ENCODE data around the gene EPHB1.
"Not testable (repeated sequence)": the region's sequence is repeated elsewhere in the genome, so short reads cannot be mapped to it uniquely, and the experiment has no call there.

Gene EPHB1

GRCh38 chr3:135020181-135020580 lies 225.1 kb downstream of the EPHB1 start:
- H3K27me3 ChIP-seq (ENCODE audit: insufficient read depth, poor library complexity, severe bottlenecking), result no peaks in the 10 kb centered on the region
- TF ChIP-seq SPI1 (IDR thresholded peaks at IDR 0.05; ENCODE audit: borderline replicate concordance, low read depth), result no peak
- TF ChIP-seq POLR2AphosphoS5 (IDR thresholded peaks at IDR 0.05; ENCODE audit: low read depth), result no peak
- no peak for TF ChIP-seq REST (IDR thresholded peaks at IDR 0.05; ENCODE audit: insufficient replicate concordance, low read depth)
- H3K27ac ChIP-seq (replicated peaks), result no peak overlapping the region
- no peak overlapping the region for H3K4me3 ChIP-seq (replicated peaks; ENCODE audit: insufficient read depth, low read length)
- no peak for DNase-seq (ENCODE audit: low read depth in 1 of 2, low spot score in 1 of 2)

DNA sequence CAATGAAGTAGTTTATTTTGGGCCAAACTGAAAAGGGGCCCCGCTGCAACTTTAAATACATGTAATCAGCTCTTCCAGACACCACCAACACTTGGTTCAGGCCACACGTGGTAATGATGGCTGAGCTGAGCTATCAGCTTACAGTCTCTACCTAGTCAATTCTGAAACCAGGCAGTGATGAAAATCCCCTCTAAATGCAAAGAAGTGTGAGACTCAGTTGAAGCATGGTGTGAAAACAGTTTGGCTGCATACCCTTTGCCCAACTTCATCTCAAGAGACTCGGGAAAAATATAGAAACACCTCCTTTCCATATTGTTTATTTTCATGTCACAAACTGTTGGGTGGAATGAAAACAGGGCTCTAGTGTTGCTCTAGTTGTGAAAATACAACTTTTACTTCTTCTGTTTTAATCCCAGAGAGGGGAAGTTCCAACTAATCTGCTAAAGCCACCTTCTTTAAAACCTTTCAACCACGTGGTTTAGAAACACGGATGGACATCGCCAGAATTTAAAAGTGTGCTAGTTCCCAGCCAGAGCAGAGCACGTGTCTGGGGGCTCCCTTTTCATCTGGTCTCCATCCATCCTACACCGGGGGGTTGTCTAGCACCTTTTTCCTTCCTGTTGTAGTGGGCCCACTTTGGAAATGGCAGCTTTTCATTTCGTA lies 229.1 kb downstream of the EPHB1 start:
- no peak overlapping the region for H3K4me3 ChIP-seq (replicated peaks; ENCODE audit: insufficient read depth, low read length)
- TF ChIP-seq GABPA (IDR thresholded peaks at IDR 0.05; ENCODE audit: low read depth), result no peak
- TF ChIP-seq SPI1 (IDR thresholded peaks at IDR 0.05; ENCODE audit: borderline replicate concordance, low read depth), result no peak
- TF ChIP-seq, protein P1, sequence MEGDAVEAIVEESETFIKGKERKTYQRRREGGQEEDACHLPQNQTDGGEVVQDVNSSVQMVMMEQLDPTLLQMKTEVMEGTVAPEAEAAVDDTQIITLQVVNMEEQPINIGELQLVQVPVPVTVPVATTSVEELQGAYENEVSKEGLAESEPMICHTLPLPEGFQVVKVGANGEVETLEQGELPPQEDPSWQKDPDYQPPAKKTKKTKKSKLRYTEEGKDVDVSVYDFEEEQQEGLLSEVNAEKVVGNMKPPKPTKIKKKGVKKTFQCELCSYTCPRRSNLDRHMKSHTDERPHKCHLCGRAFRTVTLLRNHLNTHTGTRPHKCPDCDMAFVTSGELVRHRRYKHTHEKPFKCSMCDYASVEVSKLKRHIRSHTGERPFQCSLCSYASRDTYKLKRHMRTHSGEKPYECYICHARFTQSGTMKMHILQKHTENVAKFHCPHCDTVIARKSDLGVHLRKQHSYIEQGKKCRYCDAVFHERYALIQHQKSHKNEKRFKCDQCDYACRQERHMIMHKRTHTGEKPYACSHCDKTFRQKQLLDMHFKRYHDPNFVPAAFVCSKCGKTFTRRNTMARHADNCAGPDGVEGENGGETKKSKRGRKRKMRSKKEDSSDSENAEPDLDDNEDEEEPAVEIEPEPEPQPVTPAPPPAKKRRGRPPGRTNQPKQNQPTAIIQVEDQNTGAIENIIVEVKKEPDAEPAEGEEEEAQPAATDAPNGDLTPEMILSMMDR (IDR thresholded peaks at IDR 0.05; ENCODE audit: insufficient read depth, low read length), result no peak
- TF ChIP-seq REST (IDR thresholded peaks at IDR 0.05; ENCODE audit: insufficient replicate concordance, low read depth), result no peak
- TF ChIP-seq POLR2AphosphoS5 (IDR thresholded peaks at IDR 0.05; ENCODE audit: low read depth), result no peak
- DNase-seq (ENCODE audit: low read depth in 1 of 2, low spot score in 1 of 2), result no peak
- H3K27ac ChIP-seq (replicated peaks), result no peak overlapping the region
- no peaks in the 10 kb centered on the region for H3K27me3 ChIP-seq (ENCODE audit: insufficient read depth, poor library complexity, severe bottlenecking)

DNA sequence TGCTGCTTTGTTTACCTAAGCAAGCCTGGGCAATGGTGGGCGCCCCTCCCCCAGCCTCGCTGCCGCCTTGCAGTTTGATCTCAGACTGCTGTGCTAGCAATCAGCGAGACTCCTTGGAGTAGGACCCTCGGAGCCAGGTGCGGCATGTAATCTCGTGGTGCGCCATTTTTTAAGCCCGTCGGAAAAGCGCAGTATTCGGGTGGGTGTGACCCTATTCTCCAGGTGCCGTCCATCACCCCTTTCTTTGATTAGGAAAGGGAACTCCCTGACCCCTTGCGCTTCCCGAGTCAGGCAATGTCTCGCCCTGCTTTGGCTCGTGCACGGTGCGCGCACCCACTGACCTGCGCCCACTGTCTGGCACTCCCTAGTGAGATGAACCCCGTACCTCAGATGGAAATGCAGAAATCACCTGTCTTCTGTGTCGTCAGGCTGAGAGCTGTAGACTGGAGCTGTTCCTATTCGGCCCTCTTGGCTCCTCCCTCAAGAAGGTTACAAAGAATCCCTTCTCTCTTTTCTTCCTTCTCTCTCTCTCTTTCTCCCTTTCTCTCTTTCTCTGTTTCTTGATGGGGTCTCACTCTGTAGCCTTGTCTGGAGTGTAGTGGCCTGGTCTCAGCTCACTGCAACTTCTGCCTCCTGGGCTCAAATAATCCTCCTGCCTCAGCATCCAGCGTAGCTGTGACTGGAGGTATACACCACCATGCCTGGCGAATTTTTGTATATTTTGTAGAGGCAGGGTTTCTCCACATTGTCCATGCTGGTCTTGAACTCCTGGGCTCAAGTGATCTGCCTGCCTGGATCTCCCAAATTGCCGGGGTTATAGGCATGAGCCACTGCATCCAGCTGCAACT lies 235.9 kb downstream of the EPHB1 start:
- DNase-seq (ENCODE audit: low read depth in 1 of 2, low spot score in 1 of 2); H3K27ac ChIP-seq (replicated peaks); H3K4me3 ChIP-seq (replicated peaks; ENCODE audit: insufficient read depth, low read length): not testable (repeated sequence)
- peaks cover 10% of the 10 kb centered on the region for H3K27me3 ChIP-seq (ENCODE audit: insufficient read depth, poor library complexity, severe bottlenecking)

DNA sequence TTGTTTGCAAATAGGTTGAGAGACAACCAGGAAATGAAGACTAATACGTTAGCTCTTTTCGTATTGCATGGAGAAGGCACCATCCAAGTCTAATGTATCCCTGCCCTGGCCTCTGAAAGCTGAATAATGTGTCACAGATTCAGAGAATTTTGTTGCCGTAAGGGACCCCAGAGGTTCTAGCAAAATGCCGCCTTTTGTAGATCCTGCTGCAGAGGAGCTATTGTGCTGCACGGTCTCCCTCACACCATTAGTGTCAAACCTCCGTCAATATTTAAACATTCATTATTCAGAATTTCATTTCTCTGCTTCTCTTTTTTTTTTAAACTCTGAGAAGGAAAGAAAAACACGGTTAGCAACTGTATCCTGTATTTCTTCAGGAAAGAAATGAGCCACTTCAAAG lies 238.7 kb downstream of the EPHB1 start:
- H3K27ac ChIP-seq (replicated peaks), result no peak overlapping the region
- H3K27me3 ChIP-seq (ENCODE audit: insufficient read depth, poor library complexity, severe bottlenecking), result peaks cover 10% of the 10 kb centered on the region
- H3K4me3 ChIP-seq (replicated peaks; ENCODE audit: insufficient read depth, low read length), result no peak overlapping the region
- DNase-seq (ENCODE audit: low read depth in 1 of 2, low spot score in 1 of 2), result no peak
- no peak for TF ChIP-seq REST (IDR thresholded peaks at IDR 0.05; ENCODE audit: insufficient replicate concordance, low read depth)
- TF ChIP-seq, protein P1 (IDR thresholded peaks at IDR 0.05; ENCODE audit: insufficient read depth, low read length), result no peak
- TF ChIP-seq SPI1 (IDR thresholded peaks at IDR 0.05; ENCODE audit: borderline replicate concordance, low read depth), result no peak
- TF ChIP-seq POLR2AphosphoS5 (IDR thresholded peaks at IDR 0.05; ENCODE audit: low read depth), result no peak
- TF ChIP-seq GABPA (IDR thresholded peaks at IDR 0.05; ENCODE audit: low read depth), result no peak
